Natural killer cell (primary cell): ENCODE results near the gene ATRNL1. TPM values are rescaled to one million over a fixed set of nuclear protein-coding genes. Genes with fewer than 3 reads are reported as not detected.
A peak's percentile ranks its signal among the peaks of the same experiment; 100 is the strongest.

Experiments used
- ATAC-seq, 3 donors: fragments of 150-1000 bp in 2 of 3; fragments of 200-7000 bp in 1 of 3; cut with Tn5 transposase; 1 replicate in 1 of 3; 2 replicates in 2 of 3; pipeline ENCODE4 v1.10.0; 2021; ENCODE audit warnings: mild to moderate bottlenecking in 2 of 3, moderate library complexity in 2 of 3
- DNase-seq, 2 donors: peaks; one replicate each; pipeline versions ENCODE4 v3.0.0 to v3.0.0-alpha.2; 2013 to 2021; ENCODE audit warnings: mixed read lengths in 1 of 2
- H3K27ac ChIP-seq: one replicate; pipeline ENCODE4 v1.5.1; 2013; ENCODE audit warnings: mild to moderate bottlenecking, low read length
- H3K27me3 ChIP-seq: one replicate; pipeline ENCODE4 v1.6.1; 2013; ENCODE audit warnings: low read length; ENCODE audit not compliant: control insufficient read depth, insufficient read depth
- H3K36me3 ChIP-seq: one replicate; pipeline ENCODE4 v1.6.1; 2013; ENCODE audit warnings: low read length; ENCODE audit not compliant: control insufficient read depth, insufficient read depth
- H3K4me1 ChIP-seq: one replicate; pipeline ENCODE4 v1.6.1; 2013; ENCODE audit warnings: low read length; ENCODE audit not compliant: control insufficient read depth, insufficient read depth
- H3K4me3 ChIP-seq: one replicate; pipeline ENCODE4 v1.5.1; 2013; ENCODE audit warnings: low read length
- H3K9me3 ChIP-seq: one replicate; pipeline ENCODE4 v1.6.1; 2013; ENCODE audit warnings: low read length; ENCODE audit not compliant: control insufficient read depth, insufficient read depth
- H3K27ac Mint-ChIP-seq, 2 donors: one replicate each; pipeline ENCODE4 v1.8.0; 2022; ENCODE audit warnings: mild to moderate bottlenecking in 2 of 2, mixed read lengths in 2 of 2, moderate library complexity in 1 of 2
- H3K27me3 Mint-ChIP-seq, 2 donors: one replicate each; pipeline ENCODE4 v1.8.0; 2022; ENCODE audit warnings: low read depth in 2 of 2, mixed read lengths in 2 of 2
- H3K36me3 Mint-ChIP-seq: one replicate; pipeline ENCODE4 v1.8.0; 2022; ENCODE audit warnings: mixed read lengths
- H3K4me1 Mint-ChIP-seq, 2 donors: one replicate each; pipeline ENCODE4 v1.8.0; 2022; ENCODE audit warnings: mixed read lengths in 2 of 2
- H3K4me3 Mint-ChIP-seq: one replicate; pipeline ENCODE4 v1.8.0; 2022; ENCODE audit warnings: mild to moderate bottlenecking, moderate library complexity, mixed read lengths
- H3K9me3 Mint-ChIP-seq, 2 donors: one replicate each; pipeline ENCODE4 v1.8.0; 2022; ENCODE audit warnings: mixed read lengths in 2 of 2
- CTCF ChIP-seq: fragments of 200-600 bp; IDR thresholded peaks from one replicate; pipeline ENCODE4 v1.8.0; 2022; ENCODE audit warnings: antibody characterized with exemption
- intact Hi-C: fragments of 100-400 bp; cut with micrococcal nuclease; formaldehyde crosslinking; loops from one replicate; pipeline ENCODE4 v1.14.2; 2022
- total RNA-seq, 4 donors: library from RNA; stranded (reverse); fragments of 120-200 nt in 1 of 4; gene quantifications; one replicate each; pipeline versions ENCODE4 v1.2.3 to v1.2.4, GENCODE V29; 2013 to 2022

ATRNL1 gene
- total RNA-seq, 3 donors from 2014 or later (not counting 1 experiment from before 2014, with no cell fraction given) = not detected

- Mint-ChIP-seq H3K4me3 (no peak overlapping the region), H3K9me3 (no peaks in the 10 kb centered on the region), H3K36me3 (no peaks in the 10 kb centered on the region)
These were observed 36.6 kb downstream of the ATRNL1 start for GRCh38 chr10:115129752-115130151.

GRCh38 chr10:115136616-115137015 is 43.5 kb downstream of the ATRNL1 start:
- H3K27ac ChIP-seq = no peak overlapping the region
- TF ChIP-seq CTCF = no peak
- Mint-ChIP-seq H3K27ac (no peak overlapping the region), H3K9me3 (peaks cover 0 to 5% of the 10 kb centered on the region in 2 donors), H3K4me1 (no peaks in the 10 kb centered on the region), H3K27me3 (peaks cover 0 to 2% of the 10 kb centered on the region in 2 donors), H3K36me3 (no peaks in the 10 kb centered on the region), H3K4me3 (no peak overlapping the region)
- no peak overlapping the region for H3K4me3 ChIP-seq
- DNase-seq = no peak
- no peaks in the 10 kb centered on the region for H3K4me1 ChIP-seq
- H3K9me3 ChIP-seq = no peaks in the 10 kb centered on the region
- no peaks in the 10 kb centered on the region for H3K36me3 ChIP-seq
- intact Hi-C loops = loop anchor here (10.0 kb wide), 1 partner anchor 832 kb away; no protein-coding TSS in a partner anchor
- no peaks in the 10 kb centered on the region for H3K27me3 ChIP-seq
- ATAC-seq = no peak

More at GRCh38 chr10:115129752-115130151, 36.6 kb downstream of the ATRNL1 start:
- Histone ChIP-seq H3K27me3 (no peaks in the 10 kb centered on the region), H3K36me3 (no peaks in the 10 kb centered on the region), H3K9me3 (no peaks in the 10 kb centered on the region), H3K4me1 (no peaks in the 10 kb centered on the region), H3K4me3 (no peak overlapping the region), H3K27ac (no peak overlapping the region)
- Mint-ChIP-seq H3K27ac (no peak overlapping the region), H3K27me3 (no peaks in the 10 kb centered on the region), H3K4me1 (no peaks in the 10 kb centered on the region)
- DNase-seq = peak in 1 of 2 donors; percentile 44
- TF ChIP-seq CTCF = peak; percentile 17
- intact Hi-C loops = loop anchor here (10.0 kb wide), 1 partner anchor 825 kb away; no protein-coding TSS in a partner anchor
- no peak for ATAC-seq

GRCh38 chr10:115141254-115141653 is 48.1 kb downstream of the ATRNL1 start:
- no peak overlapping the region for H3K27ac Mint-ChIP-seq
- intact Hi-C loops = no loop called here

More at GRCh38 chr10:115141254-115141653, 48.1 kb downstream of the ATRNL1 start:
- H3K4me1 ChIP-seq = no peaks in the 10 kb centered on the region
- H3K36me3 ChIP-seq = no peaks in the 10 kb centered on the region
- H3K36me3 Mint-ChIP-seq = no peaks in the 10 kb centered on the region
- peaks cover 0 to 2% of the 10 kb centered on the region in 2 donors for H3K27me3 Mint-ChIP-seq
- ATAC-seq (no peak), DNase-seq (no peak)
- no peaks in the 10 kb centered on the region for H3K27me3 ChIP-seq
- no peak overlapping the region for H3K4me3 Mint-ChIP-seq
- H3K4me3 ChIP-seq = no peak overlapping the region
- TF ChIP-seq CTCF = no peak
- H3K9me3 ChIP-seq = no peaks in the 10 kb centered on the region
- H3K9me3 Mint-ChIP-seq = peaks cover 0 to 5% of the 10 kb centered on the region in 2 donors
- H3K27ac ChIP-seq = no peak overlapping the region
- H3K4me1 Mint-ChIP-seq = no peaks in the 10 kb centered on the region
